Right renal pelvis (tissue), 4 donors: ENCODE measurements around the gene TMEM134. TPM values are rescaled to one million over a fixed set of nuclear protein-coding genes. Genes with fewer than 3 reads are reported as not detected.
A peak's percentile ranks its signal among the peaks of the same experiment; 100 is the strongest.
"Not testable (repeated sequence)": the region's sequence is repeated elsewhere in the genome, so short reads cannot be mapped to it uniquely, and the experiment has no call there.

Source experiments
- DNase-seq, 4 donors: peaks; one replicate each; pipeline ENCODE4 v3.0.0-alpha.2; 2013; ENCODE audit warnings: low read depth in 4 of 4, low spot score in 3 of 4, missing footprints in 1 of 4
- polyA plus RNA-seq, 4 donors: library from polyadenylated mRNA; unstranded; fragments of 120-200 nt; gene quantifications; one replicate each; pipeline ENCODE4 v1.2.1, GENCODE V29; 2013; ENCODE audit not compliant: insufficient read length in 4 of 4

The TMEM134 gene
- polyA plus RNA-seq, 4 donors: 43.8 to 73.6 (median 49.3) TPM

DNA sequence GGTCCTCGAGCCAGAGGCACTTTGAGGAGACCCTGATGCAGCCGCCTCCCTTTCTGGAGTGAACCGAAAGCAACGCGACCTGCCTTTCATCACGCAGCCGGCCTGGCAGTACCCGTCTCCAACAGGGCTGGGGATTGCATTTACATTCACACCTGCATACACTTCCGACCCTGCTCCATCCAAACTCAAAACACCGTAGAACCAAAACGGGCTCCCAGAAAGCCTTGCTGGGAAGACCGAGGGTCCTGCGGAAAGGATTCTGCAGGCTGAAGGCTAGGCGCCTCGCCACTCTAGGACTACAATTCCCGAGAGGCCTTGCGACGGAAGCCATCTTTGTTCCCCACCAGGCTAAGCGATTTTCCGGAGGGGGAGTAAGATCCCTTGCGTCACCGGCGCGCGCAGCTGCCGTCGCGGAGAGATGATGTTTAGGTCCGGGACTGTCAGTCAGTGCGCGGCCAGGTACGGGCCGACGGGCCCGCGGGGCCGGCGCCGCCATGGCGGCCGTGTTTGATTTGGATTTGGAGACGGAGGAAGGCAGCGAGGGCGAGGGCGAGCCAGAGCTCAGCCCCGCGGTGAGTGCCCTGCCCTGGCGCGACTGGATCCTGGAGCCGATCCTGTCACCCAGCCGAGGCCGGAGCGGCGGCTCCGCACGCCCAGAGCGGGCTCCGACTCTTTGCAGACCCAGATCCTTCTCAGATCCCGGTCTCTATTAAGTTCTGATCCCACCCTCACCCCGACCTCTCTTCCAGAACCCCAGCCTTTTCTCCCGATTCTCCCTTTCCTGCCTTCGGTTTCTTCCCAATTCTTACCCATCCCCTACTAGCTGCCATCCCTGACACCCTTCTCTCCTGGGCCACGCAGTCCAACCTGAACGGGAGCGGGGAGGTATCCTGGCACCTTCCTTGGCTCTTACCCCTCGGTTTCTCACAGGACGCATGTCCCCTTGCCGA lies 40.7 kb downstream of the TMEM134 start, which contains the start of gene RPS6KB2:
TSS of gene RPS6KB2 (plus strand) at position 443 of the 950 bp plus-strand sequence. CDS start at position 495, 52 bp downstream.
- DNase-seq: peak; percentile 95 to 97 (median 96)

DNA sequence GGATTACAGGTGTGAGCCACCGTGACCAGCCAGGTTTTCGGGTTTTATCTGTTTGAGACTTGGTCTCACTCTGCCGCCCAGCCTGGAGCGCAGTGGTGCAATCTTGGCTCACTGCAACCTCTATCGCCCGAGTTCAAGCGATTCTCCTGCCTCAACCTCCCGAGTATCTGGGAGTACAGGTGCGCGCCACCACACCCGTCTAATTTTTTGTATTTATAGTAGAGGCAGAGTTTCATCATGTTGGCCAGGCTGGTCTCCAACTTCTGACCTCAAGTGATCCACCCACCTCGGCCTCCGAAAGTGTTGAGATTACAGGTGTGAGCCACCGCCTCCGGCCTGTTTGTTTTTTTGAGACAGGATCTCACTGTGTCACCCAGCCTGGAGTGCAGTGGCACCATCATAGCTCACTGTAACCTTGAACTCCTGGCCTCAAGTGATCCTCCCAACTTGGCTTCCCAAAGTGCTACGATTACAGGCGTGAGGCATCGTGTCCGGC lies 41.6 kb downstream of the TMEM134 start:
- DNase-seq: not testable (repeated sequence)

DNA sequence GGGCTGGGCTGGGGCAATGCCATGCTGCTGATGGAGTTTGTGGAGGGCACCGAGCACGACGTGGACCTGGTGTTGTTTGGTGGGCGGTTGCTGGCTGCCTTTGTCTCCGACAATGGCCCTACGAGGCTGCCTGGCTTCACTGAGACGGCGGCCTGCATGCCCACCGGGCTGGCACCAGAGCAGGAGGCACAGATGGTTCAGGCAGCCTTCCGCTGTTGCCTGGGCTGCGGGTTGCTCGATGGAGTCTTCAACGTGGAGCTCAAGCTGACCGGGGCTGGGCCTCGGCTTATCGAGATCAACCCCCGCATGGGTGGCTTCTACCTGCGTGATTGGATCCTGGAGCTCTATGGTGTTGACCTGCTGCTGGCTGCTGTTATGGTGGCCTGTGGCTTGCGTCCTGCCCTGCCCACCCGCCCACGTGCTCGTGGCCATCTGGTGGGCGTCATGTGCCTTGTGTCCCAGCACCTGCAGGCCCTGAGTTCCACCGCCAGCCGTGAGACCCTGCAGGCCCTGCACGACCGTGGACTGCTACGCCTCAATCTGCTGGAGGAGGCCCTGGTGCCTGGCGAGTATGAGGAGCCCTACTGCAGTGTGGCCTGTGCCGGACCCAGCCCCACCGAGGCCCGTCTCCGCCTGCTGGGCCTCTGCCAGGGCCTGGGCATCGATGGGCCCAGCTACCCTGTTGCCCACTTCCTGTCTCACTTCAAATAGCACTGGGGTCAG lies 45.0 kb downstream of the TMEM134 start:
- no peak for DNase-seq

DNA sequence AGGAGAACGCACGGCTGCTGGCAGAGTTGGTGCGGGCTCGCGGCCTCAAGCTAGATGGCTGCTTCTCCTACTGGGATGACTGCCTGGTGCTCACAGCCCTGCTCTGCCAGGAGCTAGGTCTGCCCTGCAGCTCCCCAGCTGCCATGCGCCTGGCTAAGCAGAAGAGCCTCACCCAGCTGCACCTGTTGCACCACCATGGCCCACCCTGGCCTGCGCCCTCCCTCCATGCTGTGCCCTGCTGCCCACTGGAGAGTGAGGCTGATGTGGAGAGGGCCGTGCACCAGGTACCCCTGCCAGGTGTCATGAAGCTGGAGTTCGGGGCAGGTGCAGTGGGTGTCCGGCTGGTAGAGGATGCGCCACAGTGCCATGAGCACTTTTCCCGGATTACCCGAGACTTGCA lies 45.6 kb downstream of the TMEM134 start:
- no peak for DNase-seq

DNA sequence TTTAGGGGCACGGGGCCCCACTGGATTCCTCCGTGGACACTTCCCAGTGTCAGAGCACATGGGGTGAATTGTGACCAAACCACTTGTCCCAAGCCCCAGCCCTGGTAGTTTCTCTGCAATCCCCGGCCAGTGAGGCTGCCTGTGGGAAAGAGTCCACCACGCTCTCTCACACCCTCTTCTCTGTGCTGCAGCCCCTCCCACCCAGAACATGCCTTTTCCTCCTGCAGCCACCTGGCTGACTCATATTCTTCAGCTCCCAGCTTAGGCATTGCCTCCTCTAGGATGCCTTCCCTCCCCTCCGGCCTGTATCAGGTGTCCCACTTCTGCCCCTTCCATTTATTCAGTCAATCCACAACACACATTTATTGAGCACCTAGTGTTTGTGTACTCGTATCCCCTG lies 46.2 kb downstream of the TMEM134 start:
- no peak for DNase-seq

DNA sequence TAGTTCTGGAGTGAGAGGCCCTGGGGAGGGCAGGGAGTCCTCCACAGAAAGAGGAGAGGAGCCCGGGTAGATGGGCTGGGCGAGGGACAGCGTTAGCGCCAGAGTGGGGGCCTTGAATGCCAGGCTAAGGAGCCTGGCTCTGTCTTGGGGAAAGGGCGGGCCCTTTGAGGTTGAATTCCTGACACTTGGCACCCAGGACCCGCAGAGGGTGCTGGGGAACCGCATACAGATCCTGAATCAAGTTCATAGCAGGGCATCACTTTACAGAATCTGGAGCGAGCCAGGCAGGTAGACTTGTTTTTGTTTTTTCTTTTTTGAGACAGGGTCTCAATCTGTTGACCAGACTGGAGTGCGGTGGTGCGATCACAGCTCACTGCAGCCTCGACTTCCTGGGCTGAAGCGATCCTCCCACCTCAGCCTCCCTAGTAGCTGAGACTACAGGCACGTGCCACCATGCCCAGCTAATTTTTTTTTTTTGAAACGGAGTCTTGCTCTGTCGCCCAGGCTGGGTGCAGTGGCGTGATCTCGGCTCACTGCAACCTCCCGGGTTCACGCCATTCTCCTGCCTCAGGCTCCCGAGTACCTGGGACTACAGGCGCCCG lies 47.5 kb downstream of the TMEM134 start:
- no peak for DNase-seq

DNA sequence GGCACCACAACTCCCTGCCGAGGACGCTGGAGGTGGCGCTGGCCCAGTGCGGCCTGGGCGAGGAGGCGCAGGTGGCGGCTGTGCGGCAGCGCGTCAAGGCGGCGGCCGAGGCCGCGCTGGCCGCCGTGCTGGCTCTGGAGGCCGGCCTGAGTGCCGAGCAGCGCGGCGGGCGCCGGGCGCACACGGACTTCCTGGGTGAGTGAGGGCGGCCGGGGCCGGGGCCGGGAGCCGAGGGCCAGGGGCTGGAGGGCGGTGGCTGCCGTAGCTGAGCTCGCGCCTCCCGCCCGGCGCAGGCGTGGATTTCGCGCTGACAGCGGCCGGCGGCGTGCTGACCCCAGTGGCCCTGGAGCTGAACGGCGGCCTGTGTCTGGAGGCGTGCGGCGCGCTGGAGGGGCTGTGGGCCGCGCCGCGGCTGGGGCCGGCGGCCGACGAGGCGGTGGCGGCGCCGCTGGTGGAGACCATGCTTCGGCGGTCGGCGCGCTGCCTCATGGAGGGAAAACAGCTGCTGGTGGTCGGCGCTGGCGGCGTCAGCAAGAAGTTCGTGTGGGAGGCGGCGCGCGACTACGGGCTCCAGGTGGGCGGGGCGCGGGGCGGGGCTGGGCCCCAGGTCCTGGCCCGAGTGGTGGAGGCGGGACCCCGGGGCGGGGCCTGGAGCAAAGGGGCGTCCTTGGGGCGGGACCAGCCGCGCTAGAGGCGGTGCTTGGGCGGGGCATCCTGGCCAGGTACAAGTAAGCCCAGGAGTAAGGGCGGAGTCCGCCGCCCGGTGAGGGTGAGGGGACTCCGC lies 48.2 kb downstream of the TMEM134 start:
- peak; percentile 87 to 91 (median 89) for DNase-seq

DNA sequence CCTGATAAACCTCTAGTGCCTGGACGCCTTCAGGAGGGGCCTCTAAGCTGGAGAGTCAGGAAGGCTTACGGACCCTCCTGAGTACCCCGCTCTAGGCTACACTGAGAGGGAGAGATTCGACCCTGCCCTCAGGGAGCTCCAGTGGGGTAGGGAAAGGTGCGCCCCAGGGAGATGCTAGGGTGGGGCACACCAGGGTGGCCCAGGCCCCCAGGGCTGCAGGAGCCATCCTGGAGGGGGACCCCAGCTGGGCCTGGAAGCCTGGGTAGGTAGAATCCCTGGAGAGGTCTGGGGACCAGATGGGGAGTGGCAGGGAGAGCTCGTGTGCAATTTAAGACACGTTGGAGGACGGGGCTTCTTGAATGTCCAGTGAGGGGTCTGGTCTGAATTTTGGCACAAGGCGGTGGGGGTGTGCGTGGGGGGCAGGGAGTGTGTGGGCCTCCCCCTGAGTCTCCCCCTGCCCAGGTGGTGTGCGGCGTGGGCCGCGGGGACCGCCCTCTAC lies 48.9 kb downstream of the TMEM134 start:
- DNase-seq: no peak

DNA sequence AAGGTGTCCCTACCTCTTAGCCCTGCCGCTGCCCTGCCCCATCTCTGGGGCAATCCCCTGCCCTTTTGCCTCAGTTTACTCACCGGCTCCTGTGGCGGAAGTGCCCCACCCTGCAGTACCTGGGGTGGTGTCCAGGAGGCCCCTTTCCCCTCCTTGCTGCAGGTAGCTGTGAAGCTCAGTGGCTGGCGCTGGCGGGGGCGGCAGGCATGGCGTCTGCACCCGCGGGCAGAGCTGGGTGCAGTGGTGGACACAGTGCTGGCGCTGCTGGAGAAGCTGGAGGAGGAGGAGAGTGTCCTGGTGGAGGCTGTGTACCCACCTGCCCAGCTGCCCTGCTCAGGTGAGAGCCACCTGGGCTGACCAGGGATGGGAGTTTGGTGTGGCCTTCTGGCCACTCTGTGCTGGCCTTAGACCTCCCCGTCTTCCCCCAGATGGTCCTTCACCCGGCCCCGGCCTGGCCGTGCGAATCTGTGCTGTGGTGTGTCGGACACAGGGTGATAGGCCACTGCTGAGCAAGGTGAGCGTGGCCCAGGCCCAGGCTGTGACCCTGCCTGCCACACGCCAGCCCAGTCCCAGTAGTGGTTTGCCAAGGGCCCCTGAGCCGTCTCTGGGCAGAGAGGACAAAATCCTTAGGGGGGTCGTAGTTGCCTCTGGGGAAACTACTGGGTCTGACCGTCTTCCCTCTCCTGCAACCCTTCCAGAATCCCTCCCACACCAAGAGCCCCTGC lies 49.6 kb downstream of the TMEM134 start:
- no peak for DNase-seq

DNA sequence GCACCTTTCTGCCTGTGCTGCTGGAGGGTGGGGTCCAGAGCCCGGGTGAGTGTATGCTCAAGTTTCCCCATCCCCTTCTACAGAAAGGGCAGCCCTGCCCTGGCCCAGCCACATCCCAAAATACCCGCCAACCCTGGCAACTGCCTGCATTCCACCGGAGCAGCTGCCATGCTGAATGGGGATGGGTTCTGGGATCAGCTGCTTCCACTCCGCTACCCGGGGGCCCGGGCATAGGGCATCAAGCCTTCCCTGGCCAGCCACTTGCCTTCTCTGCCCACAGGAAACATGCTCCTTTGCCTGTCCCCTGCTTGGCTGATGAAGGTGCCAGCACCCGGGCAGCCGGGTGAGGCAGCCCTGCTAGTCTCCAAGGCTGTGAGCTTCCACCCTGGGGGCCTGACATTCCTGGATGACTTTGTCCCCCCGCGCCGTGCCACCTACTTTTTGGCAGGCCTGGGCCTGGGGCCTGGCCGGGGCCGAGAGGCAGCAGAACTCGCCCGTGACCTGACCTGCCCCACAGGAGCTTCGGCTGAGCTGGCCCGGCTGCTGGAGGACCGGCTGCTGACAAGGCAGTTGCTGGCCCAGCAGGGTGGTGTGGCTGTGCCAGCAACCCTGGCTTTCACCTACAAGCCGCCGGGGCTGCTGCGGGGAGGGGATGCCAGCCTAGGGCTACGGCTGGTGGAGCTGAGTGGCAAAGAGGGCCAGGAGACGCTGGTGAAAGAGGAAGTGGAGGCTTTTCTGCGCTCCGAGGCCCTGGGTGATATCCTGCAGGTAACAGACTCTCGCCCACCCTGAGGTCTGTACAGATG lies 50.4 kb downstream of the TMEM134 start:
- DNase-seq: no peak

DNA sequence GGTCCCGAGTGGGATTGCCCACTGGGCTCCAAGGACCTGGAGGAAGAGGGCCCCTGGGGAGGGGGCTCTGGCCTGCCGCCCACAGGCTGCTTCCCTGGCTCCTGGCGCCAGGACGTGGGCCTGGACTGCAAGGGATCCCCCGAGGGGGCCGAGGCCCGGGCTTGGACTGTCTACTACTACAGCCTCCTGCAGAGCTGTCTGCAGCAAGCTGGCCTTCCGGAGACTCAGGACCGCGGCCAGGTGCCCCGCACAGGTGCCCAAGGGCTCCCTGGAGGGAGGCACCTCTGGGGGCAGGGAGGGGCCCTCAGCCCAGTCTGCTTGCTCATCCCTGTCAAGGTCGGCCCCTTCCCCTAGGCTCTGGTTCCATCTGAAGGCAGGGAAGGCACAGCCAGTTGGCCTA lies 51.6 kb downstream of the TMEM134 start:
- DNase-seq: no peak

DNA sequence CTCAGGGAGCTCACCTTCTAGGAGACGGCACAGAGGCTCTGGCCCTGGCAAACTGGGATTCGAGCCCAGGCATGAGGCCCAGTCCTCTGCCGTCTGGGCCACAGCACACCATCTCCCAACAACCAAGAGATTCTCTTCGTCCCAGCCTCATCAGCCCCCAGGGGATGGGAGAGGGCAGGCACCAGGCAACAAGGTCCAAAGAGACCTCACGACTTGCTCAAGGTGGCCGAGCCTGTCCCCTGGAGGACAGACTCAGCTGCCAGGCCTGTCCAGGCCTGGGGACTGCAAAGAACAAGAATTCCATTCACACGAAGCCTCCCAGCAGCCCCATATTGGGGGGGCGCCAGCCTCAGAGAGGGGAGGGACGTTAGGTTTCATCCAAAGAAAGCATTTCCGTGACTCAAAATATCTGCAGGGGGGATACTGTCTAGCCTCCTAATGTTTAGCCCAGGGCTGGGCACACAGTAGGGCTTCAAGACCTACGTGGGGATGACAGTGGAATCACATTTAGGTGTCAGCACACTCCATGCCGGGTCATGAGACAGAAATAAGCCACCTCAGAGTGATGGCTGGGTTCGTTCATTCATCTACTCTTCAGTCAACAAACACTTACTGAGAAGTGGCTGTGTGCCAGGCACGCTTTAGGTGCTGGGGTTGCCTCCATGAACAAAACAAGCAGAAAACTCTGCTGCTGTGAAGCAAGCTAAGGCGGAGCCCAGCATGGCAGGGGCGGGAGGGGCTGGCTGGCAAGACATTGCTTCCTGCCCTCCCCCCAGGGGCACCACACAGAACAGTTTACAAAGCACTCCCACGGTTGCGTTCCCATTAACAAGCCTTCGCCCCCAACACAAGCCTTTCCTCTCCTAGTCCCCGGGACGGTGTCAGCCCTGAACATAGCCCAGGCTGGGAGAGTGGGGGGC lies 52.4 kb downstream of the TMEM134 start:
- no peak for DNase-seq

DNA sequence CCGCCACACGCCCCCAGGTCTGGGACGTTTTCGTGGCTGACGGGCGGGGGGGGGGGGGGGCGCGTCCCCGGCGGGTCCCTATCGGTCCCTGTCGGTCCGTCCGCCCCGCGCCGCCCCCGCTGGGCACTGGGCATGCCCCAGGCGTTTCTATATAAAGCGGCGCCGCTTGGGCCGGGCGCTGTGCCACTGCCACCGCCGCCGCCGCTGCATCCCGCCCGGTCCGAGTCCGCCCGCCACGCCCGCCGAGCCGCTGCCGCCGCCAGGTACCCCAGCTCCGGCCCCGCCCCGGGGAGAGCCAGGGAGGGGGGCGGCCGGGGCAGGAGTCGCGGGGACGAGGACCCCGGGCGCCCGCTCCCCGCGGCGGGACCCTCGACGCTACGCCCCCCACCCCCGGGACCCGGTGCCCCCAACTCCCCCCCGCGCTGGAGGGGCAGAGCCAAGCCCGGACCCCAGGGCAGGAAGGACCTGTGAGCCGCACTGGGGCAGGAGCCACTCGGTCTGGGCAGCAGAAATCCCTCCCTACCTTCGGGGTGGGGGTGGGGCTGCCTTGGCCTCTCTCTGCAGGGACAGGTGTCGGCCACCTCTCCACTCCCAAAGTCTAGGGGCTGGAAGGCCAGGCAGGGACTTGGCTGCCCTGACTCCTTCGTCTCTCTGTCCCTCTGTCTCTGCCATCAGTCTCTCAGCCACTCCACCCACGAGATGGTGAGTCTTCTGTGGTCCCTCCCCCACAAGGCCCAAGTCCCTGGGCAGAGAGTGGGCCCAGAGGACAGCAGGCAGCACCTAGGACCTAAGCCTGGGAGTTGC lies 53.3 kb downstream of the TMEM134 start, which contains the start of gene CARNS1:
TSS of gene CARNS1 (plus strand) at position 178 of the 804 bp plus-strand sequence. CDS start at position 700, 522 bp downstream.
- DNase-seq: no peak

DNA sequence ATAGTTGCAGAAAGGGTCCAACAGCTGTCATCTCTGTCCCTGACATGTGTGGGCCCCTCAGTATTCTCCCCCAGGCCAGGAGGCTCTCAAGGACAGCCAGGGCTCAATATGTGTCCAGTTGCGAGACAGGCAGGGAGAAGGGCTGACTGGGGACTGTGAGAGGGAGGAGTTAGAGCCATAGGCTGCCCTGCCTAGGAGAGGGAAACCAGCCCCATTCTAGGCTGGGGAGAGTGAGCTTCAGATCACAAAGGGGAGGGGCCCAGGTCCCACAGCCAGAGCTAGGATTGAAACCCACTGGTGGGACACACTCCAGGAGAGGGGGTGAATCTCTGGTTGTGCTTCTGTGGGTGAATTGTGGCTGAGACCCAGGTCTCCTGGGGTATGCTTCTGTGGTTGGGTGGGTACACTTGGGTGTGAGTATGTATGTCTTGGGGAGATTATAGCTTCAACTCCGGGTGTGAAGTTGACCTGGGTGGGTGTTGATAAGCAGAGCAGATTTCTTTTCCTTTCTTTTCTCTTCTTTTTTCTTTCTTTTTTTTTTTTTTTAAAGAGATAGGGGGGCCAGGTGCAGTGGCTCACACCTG lies 55.7 kb downstream of the TMEM134 start:
- DNase-seq: no peak

DNA sequence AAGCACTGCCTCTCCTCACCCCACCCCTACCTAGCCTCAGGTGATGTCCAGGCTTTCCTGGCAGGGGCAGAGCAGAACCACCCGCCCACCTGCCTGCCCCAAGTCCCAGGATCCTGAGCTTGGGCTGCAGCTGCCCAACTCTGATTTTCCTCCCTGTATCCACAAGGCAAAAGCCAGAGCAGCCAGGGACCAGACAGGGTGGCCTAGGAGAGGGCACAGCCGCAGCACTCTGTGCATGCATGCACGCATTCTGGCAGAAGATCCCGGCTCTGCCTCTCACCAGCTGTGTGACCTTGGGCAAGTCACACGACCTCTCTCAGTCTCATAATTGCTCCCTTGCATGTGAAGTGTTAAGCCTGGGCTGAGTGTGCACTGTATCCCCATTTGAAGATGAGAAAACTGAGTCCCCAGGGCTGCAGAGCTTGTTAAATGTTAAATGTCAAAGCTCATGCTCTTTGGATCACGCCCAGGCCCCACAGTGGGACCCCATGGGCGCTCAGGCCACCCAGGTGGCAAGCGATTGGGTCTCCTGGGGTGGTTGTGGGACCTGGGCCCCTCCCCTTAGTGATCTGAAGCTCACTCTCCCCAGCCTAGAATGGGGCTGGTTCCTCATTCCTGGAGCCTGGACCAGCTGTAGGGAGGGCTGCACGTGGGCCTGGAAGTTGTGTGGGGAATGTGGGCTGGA lies 56.4 kb downstream of the TMEM134 start:
- no peak for DNase-seq

DNA sequence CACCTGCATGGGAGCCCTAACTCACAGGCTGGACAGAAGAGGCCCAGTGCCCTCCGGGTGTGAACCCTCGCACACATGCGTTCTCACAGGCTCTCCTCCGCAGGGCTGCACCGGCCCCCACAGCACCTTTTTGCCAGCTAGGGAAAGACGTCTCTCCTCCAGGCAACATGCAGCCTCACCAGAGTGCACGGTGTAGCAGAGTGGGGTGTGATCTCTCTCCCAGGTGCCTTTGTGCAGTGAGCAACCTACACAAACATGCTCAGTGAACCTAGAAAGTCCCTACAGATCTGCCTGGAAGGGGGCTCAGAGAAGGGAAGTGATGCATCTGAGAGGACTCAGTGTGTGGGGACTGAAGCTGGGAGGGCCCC lies 57.3 kb downstream of the TMEM134 start:
- no peak for DNase-seq
